ENCODE measurements around the gene FDXR. TPM values are rescaled to one million over a fixed set of nuclear protein-coding genes. Genes with fewer than 3 reads are reported as not detected.

FDXR gene
- total and polyA plus RNA-seq, 2 of the 8 experiments (the other 6 are each of a cell fraction or from before 2014, with no cell fraction given) = 24.2 to 31.4 TPM

DNA sequence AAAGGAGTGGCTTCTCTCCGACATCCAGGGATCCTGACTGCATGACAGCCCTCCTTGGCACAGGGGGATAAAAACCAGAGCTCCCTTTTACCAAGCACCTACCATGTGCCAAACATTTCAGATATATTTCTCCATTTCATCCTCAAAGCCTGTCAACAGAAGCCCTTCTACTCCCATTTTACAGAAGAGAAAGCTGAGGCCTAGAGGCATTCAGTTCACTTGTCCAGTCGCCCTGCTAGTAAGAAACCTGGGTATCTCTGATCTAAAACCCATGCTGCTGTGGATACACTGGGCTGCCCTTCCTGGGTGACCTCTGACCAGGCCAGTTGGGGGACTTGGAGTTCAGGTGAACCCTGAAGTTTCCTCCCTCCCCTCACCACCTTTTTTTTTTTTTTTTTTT, 5.9 kb upstream of the FDXR start:
- no peak overlapping the region for H4K91ac ChIP-seq (replicated peaks; ENCODE audit: insufficient read length, low read length)
- no peak overlapping the region for H3K27ac ChIP-seq (ENCODE audit: low read depth, low read length)
- ChIA-PET CTCF (ENCODE audit: partially characterized antibody) (interaction anchor here (1.3 to 81.0 kb wide), 4 partner anchors 8 to 60 kb away, joined by 3 to 2981 read pairs (median 6); partner anchors contain the start of genes GRIN2C and NAT9), POLR2A (ENCODE audit: partially characterized antibody) (no interaction called here)
- H3K4ac ChIP-seq (replicated peaks; ENCODE audit: insufficient read length, low read depth, low read length) = no peak overlapping the region
- no peak overlapping the region for H3K23ac ChIP-seq (ENCODE audit: insufficient read length)
- H3K36me3 ChIP-seq (ENCODE audit: control insufficient read depth in 2 of 4, insufficient read depth in 4 of 4, low read length in 3 of 4) = no peaks in the 10 kb centered on the region
- H2BK20ac ChIP-seq (ENCODE audit: low read length) = no peak overlapping the region
- no peaks in the 10 kb centered on the region for H3K23me2 ChIP-seq (ENCODE audit: low read depth, low read length)
- H2AK5ac ChIP-seq (ENCODE audit: low read depth, low read length) = no peak overlapping the region
- H3K9me3 ChIP-seq (ENCODE audit: insufficient read depth in 2 of 2, low read depth in 1 of 2, low read length in 1 of 2) = no peaks in the 10 kb centered on the region
- H4K5ac ChIP-seq (ENCODE audit: insufficient read length, low read depth, low read length) = no peak overlapping the region
- H3K79me1 ChIP-seq (ENCODE audit: low read depth, low read length) = no peaks in the 10 kb centered on the region
- H3K4me1 ChIP-seq (replicated peaks in 1 of 4; ENCODE audit: control insufficient read depth in 3 of 4, insufficient read depth in 4 of 4, low read length in 3 of 4) = peaks cover 3 to 12% (median 7%) of the 10 kb centered on the region in 4 experiments
- FAIRE-seq (no peak), DNase-seq (ENCODE audit: low read depth in 1 of 2, low spot score in 2 of 2) (no peak)
- no peaks in the 10 kb centered on the region for H3K79me2 ChIP-seq (ENCODE audit: control insufficient read depth in 1 of 2, insufficient read depth in 2 of 2, low read length in 2 of 2)
- H3K27me3 ChIP-seq (replicated peaks in 1 of 4; ENCODE audit: control insufficient read depth in 3 of 4, extremely low read depth in 1 of 4, insufficient read depth in 3 of 4, low read length in 3 of 4) = peaks cover 0 to 2% (median 0%) of the 10 kb centered on the region in 4 experiments; a peak in 2 of 7 replicates
- H3K4me3 ChIP-seq (ENCODE audit: extremely low read depth in 1 of 4, insufficient read depth in 2 of 4, low read depth in 3 of 4, low read length in 4 of 4) = no peak overlapping the region
- H3K18ac ChIP-seq (ENCODE audit: extremely low read depth, low read length) = no peak overlapping the region
- H2BK5ac ChIP-seq (ENCODE audit: low read depth, low read length) = no peak overlapping the region
- H4K8ac ChIP-seq (ENCODE audit: extremely low read depth, insufficient read depth, low read length) = no peak overlapping the region
- no peak overlapping the region for H3K9ac ChIP-seq (replicated peaks in 1 of 4; ENCODE audit: extremely low read depth in 1 of 4, low read depth in 3 of 4, low read length in 3 of 4)
- H2BK120ac ChIP-seq (replicated peaks; ENCODE audit: low read depth, low read length) = no peak overlapping the region
- no peak overlapping the region for H2BK12ac ChIP-seq (ENCODE audit: low read depth, low read length)
- no peaks in the 10 kb centered on the region for H4K20me1 ChIP-seq (replicated peaks in 1 of 2; ENCODE audit: control insufficient read depth in 1 of 2, insufficient read depth in 2 of 2, low read length in 2 of 2)
- WGBS, 2 experiments (ENCODE audit: extremely low coverage in 1 of 2, insufficient coverage in 1 of 2, insufficient read length in 1 of 2, insufficient replicate concordance in 2 of 2, low coverage in 1 of 2, low lambda C conversion rate in 2 of 2, missing lambda C conversion rate in 1 of 2) = 88% methylated on average over 2 of the region's 2 CpGs; no CpG with 5 or more reads in 1 of the 2 experiments
- TF ChIP-seq SP2 (IDR thresholded peaks at IDR 0.05; ENCODE audit: low read length) (no peak), YY1 (IDR thresholded peaks at IDR 0.05; ENCODE audit: low read depth, low read length) (no peak), POU5F1 (IDR thresholded peaks at IDR 0.05; ENCODE audit: low read depth, low read length) (no peak), SIX5 (IDR thresholded peaks at IDR 0.05; ENCODE audit: low read depth, low read length) (no peak), EZH2 (IDR thresholded peaks at IDR 0.05; ENCODE audit: low read depth, low read length, severe bottlenecking) (no peak), HDAC6 (IDR thresholded peaks at IDR 0.05; ENCODE audit: low read depth, low read length) (no peak), HDAC2 (IDR thresholded peaks at IDR 0.05; ENCODE audit: borderline replicate concordance in 1 of 2, low read depth in 2 of 2, low read length in 2 of 2) (no peak)
- TF ChIP-seq, protein P1, sequence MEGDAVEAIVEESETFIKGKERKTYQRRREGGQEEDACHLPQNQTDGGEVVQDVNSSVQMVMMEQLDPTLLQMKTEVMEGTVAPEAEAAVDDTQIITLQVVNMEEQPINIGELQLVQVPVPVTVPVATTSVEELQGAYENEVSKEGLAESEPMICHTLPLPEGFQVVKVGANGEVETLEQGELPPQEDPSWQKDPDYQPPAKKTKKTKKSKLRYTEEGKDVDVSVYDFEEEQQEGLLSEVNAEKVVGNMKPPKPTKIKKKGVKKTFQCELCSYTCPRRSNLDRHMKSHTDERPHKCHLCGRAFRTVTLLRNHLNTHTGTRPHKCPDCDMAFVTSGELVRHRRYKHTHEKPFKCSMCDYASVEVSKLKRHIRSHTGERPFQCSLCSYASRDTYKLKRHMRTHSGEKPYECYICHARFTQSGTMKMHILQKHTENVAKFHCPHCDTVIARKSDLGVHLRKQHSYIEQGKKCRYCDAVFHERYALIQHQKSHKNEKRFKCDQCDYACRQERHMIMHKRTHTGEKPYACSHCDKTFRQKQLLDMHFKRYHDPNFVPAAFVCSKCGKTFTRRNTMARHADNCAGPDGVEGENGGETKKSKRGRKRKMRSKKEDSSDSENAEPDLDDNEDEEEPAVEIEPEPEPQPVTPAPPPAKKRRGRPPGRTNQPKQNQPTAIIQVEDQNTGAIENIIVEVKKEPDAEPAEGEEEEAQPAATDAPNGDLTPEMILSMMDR (IDR thresholded peaks at IDR 0.05; ENCODE audit: control extremely low read depth in 1 of 3, insufficient read depth in 1 of 3, low read depth in 1 of 3, low read length in 3 of 3) = no peak
- TF ChIP-seq, protein P2, sequence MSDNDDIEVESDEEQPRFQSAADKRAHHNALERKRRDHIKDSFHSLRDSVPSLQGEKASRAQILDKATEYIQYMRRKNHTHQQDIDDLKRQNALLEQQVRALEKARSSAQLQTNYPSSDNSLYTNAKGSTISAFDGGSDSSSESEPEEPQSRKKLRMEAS (IDR thresholded peaks at IDR 0.05) = no peak
- H3K4me2 ChIP-seq (ENCODE audit: insufficient read depth in 1 of 2, low read depth in 2 of 2, low read length in 2 of 2) = no peak overlapping the region
- no peak overlapping the region for H2AFZ ChIP-seq (ENCODE audit: low read length)
- H3K14ac ChIP-seq (ENCODE audit: insufficient read length) = no peak overlapping the region
- H2BK15ac ChIP-seq (ENCODE audit: low read length) = no peak overlapping the region
- no peak overlapping the region for H3K56ac ChIP-seq (replicated peaks; ENCODE audit: insufficient read length, low read depth, low read length)

Data from H1 (cell line).